Mucosa of stomach (tissue), 1 donor: ENCODE results near the gene FRMD1.

Source experiments
- H3K27me3 ChIP-seq: one replicate; pipeline ENCODE4 v1.7.0; 2013; ENCODE audit warnings: mild to moderate bottlenecking, low read length; ENCODE audit not compliant: control insufficient read depth, insufficient read depth
- H3K36me3 ChIP-seq: one replicate; pipeline ENCODE4 v1.7.0; 2013; ENCODE audit warnings: low read length; ENCODE audit not compliant: control insufficient read depth, insufficient read depth
- H3K4me1 ChIP-seq: one replicate; pipeline ENCODE4 v1.7.0; 2013; ENCODE audit warnings: mild to moderate bottlenecking, low read length; ENCODE audit not compliant: control insufficient read depth, insufficient read depth
- H3K4me3 ChIP-seq: one replicate; pipeline ENCODE4 v1.7.0; 2013; ENCODE audit warnings: low read length
- H3K9ac ChIP-seq: one replicate; pipeline ENCODE4 v1.7.0; 2013; ENCODE audit warnings: mild to moderate bottlenecking, low read length, moderate library complexity
- H3K9me3 ChIP-seq: one replicate; pipeline ENCODE4 v1.7.0; 2013; ENCODE audit warnings: mild to moderate bottlenecking, low read length, moderate library complexity; ENCODE audit not compliant: control insufficient read depth
- donor health status: Pancreatic carcinoma.

Gene FRMD1

DNA sequence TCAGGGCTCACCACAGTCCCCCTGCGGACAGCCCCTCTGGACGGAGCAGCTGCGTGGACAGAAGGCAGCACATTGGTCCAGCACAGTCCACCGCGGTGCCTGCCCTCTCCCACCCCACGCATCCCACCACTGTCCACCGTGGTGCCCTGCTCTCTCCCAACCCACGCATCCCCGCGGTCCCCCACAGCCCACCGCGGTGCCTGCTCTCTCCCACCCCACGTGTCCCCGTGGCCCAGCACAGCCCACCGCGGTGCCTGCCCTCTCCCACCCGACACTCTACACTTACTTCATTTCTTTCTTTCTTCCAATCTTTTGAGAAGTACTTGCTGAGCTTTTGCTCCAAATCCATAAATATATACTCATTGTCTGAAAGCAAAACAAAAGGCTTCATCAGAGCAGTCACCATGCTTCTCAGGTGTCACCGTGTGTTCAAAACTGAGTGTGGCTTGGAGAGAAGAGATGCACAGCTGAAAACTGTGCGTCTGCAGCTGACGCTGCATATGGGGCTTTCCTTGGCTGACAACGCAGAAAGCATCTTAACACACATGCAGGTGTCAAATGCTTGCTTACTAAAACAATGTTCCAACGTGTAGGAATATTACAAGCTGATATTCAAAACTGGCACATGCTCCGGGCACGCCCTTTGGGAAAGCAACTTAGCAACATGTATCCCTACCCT lies 11.8 kb downstream of the FRMD1 start:
- Histone ChIP-seq H3K4me1 (no peaks in the 10 kb centered on the region), H3K4me3 (no peak overlapping the region)

DNA sequence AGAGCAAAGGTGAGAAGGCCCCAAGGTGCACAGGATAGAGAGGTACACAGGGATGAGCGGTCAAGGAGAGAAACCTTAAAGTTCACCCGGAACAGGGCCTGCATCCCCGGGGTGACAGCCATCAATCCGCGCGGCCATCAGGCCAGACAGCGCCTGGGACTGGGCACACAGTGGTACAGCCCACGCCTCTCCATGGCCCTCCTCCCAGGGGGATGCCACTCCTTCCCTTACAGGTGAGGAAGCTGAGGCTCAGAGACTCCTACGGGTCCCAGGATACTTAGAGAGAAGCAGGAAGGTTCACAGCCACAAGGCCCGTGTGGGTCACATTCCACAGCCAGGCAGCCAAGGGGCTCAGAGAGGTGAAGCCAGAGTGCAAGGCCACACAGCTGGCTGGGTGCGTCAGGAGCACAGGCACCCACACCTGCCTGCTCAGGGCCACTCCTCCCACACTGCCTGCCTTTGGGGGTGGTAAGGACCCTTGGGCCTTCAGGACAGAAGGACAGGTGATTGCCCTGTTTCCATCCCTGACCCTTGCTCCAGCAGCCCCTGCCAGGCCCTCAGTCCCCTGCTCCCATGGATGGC lies 14.7 kb downstream of the FRMD1 start:
- Histone ChIP-seq H3K4me1 (peaks cover 5% of the 10 kb centered on the region), H3K36me3 (no peaks in the 10 kb centered on the region), H3K9ac (no peak overlapping the region), H3K27me3 (no peaks in the 10 kb centered on the region), H3K4me3 (no peak overlapping the region), H3K9me3 (no peaks in the 10 kb centered on the region)

More for the DNA sequence above, 11.8 kb downstream of the FRMD1 start:
- Histone ChIP-seq H3K9ac (no peak overlapping the region), H3K36me3 (no peaks in the 10 kb centered on the region), H3K27me3 (no peaks in the 10 kb centered on the region), H3K9me3 (no peaks in the 10 kb centered on the region)

DNA sequence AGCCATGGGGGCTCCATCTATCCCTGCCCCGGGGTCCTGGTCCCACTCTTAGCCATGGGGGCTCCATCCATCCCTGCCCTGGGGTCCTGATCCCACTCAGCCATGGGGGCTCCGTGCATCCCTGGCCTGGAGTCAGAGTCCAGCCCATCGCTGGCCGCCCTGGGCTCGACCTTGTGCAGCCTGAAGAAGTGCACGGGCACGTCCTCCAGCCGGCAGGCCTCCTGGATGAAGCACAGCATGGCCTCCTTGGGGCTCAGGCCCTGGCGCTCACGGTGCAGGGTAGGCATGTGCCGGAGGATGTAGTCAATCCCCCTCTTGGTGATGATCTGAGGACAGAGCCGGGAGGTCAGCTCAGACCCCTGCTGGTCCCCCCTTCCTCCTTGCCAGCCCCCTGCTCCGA lies 15.6 kb downstream of the FRMD1 start:
- no peaks in the 10 kb centered on the region for H3K9me3 ChIP-seq
- peaks cover 5% of the 10 kb centered on the region for H3K4me1 ChIP-seq
- H3K36me3 ChIP-seq = no peaks in the 10 kb centered on the region
- no peaks in the 10 kb centered on the region for H3K27me3 ChIP-seq
- no peak overlapping the region for H3K9ac ChIP-seq
- no peak overlapping the region for H3K4me3 ChIP-seq

DNA sequence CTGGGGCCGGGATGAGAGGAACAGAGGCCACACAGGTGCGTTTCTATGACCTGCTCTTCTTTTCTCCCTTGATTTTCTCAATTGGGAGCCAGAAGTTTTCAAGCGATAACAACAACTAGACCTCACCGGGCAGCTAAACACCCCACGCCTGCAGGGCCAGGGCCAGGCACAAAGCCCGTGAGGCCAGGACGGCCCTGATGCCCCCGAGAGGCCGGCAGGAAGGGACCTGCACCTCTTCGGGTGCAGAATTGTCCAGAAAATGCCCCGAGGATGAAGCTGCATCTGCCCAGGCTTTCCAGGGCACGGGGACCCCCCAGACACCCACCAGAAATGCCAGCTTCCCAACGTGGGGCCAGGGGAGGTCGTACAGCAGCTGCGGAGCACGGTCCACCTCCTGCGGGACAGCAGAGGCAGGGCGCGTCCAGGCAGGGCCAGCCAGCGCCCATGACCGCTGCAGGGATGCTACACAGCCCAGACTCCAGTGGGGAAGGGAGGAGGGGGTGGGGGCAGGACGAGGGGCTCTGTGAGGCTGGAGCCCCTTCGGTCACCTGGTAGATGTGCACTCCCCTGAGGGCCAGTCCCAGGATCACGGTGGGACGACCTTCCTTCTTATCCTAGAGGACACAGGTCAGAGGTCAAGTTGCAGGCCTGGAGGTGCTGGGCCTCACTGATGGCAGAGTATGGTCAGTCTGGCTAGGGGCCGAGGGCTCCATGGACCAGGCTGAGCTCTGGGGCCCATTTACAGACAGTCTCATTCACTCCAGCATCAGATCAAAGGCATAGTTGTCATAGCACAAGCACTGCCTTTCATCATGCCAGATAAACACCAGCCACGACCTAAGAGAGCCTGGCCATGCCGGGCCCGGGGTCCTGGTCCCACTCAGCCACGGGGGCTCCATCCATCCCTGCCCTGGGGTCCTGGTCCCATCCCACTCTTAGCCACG lies 16.4 kb downstream of the FRMD1 start:
- no peaks in the 10 kb centered on the region for H3K36me3 ChIP-seq
- no peaks in the 10 kb centered on the region for H3K27me3 ChIP-seq
- H3K4me1 ChIP-seq = peaks cover 5% of the 10 kb centered on the region
- no peaks in the 10 kb centered on the region for H3K9me3 ChIP-seq
- no peak overlapping the region for H3K9ac ChIP-seq
- no peak overlapping the region for H3K4me3 ChIP-seq

DNA sequence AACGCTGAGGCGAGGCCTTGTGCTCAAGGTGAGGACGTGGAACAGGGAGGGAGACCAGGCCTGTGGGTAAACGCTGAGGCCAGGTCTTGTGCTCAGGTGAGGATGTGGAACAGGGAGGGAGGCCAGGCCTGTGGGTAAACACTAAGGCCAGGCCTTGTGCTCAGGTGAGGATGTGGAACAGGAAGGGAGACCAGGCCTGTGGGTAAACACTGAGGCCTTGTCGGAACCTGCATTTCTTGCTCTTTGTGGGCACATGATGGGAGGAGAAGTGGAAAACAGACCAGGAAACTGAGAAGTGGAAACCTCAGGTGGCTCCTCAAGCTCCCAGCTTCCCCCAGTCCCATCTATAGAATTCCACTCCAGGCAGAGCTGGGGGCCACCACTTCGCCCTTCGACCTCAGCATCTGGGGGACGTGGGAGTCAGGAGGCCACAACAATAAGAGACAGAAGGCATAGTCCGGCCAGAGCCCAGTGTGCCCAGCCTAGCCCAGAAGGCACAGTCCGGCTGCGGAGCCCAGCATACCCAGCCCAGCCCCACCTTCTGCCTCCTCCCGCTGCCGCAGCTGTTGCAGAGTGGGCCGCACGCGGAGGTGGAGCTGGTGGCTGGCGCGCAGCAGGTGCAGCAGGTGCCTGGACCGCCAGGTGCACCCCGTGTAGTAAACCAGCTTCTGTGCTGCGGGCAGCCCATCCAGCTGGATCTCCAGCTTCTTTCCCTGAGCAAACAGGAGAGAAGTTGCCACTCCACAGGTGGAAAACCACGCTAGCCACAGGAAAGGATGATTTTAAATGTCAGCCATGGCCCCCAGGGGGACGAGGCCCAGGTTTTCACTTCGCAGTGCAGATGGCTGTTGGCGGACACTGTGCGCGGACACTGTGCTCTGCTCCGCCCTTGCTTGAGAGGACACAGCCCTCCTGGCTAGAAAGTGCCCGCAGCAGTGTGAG lies 17.5 kb downstream of the FRMD1 start:
- Histone ChIP-seq H3K4me1 (peaks cover 5% of the 10 kb centered on the region), H3K9ac (no peak overlapping the region), H3K9me3 (no peaks in the 10 kb centered on the region), H3K36me3 (no peaks in the 10 kb centered on the region), H3K4me3 (no peak overlapping the region), H3K27me3 (no peaks in the 10 kb centered on the region)

DNA sequence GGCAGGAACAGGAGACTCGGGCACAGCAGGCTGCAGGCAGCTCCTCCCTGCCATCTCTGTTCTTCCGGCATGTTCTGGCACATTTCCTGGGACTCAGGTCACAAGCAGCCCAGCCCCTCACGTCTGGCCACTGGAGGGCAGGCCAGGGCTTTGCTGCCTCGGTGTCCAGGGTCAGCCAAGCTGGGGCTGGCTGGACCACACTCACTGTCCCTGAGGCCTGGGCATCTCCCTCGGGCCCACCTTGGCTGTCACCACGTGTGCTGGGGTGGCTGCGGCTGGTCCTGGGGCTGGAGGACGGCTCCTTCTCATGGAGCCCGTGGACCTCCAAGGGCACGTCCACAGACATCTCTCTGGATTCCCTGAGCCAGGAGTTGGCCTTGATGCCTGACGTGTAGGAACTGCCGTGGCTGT lies 18.5 kb downstream of the FRMD1 start:
- Histone ChIP-seq H3K9me3 (no peaks in the 10 kb centered on the region), H3K4me1 (peaks cover 5% of the 10 kb centered on the region), H3K4me3 (no peak overlapping the region), H3K36me3 (no peaks in the 10 kb centered on the region), H3K9ac (no peak overlapping the region), H3K27me3 (no peaks in the 10 kb centered on the region)

DNA sequence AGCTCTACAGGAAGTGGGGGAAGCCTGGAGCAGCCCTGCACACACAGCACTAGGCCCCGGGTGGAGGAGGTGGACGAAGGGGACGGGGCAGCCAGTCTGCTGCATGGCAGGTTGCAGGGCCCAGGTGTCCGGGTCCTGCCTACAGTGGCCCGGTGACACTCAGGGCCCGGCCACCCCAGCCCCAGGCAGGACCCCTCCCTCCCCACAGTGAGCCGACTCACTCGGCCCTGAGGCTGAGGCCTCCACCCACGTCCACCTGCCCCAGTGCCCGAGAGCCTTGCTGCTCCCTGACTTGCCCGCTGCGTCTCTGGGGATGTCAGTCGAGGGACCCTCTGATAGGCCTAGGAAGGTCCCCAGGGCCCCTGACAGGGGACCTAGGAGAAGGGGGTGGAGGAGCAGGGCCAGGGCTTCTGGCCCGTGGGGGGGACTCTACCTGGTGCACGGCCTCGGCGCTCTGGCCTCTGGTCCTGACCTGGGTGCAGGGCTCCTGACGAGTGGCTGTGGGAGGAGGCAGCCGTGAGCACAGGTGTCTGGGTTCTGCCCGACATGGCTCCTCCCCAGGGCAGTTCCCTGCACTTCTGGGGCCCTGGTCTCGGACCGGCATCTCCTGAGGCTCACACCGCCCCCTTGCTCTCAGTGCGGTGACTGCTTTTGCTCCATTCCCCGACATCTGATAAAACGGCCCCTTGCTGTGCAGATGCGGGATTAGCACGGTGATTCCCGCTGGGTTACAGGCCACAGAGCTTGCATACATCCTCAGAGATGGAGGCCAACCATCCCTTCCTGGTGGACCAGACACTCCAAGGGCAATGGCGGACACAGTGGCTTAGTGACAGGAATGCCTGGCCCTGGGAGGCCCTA lies 20.1 kb downstream of the FRMD1 start:
- H3K9ac ChIP-seq = no peak overlapping the region
- no peaks in the 10 kb centered on the region for H3K27me3 ChIP-seq
- peaks cover 5% of the 10 kb centered on the region for H3K4me1 ChIP-seq
- H3K4me3 ChIP-seq = no peak overlapping the region
- no peaks in the 10 kb centered on the region for H3K9me3 ChIP-seq
- no peaks in the 10 kb centered on the region for H3K36me3 ChIP-seq

DNA sequence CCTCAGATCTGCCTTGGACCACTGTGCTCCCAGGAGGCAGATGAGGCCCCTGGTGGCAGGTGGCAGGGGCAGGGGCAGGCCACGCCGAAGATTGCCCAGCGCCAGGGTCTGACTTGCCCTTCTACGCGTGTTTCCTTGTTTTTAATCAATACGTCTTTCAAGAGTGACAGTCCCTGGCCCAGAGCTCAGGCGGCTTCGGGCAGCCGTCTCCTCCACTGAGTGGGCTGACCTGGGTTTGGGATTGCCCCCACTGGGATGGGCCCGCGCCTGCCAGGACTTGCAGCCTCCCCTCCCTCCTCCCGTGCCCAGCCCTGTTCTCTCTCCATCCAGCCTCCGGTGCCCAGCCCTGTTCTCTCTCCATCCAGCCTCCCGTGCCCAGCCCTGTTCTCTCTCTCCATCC lies 21.2 kb downstream of the FRMD1 start:
- Histone ChIP-seq H3K4me3 (no peak overlapping the region), H3K9me3 (no peaks in the 10 kb centered on the region), H3K9ac (no peak overlapping the region), H3K27me3 (no peaks in the 10 kb centered on the region), H3K36me3 (no peaks in the 10 kb centered on the region), H3K4me1 (peaks cover 5% of the 10 kb centered on the region)

DNA sequence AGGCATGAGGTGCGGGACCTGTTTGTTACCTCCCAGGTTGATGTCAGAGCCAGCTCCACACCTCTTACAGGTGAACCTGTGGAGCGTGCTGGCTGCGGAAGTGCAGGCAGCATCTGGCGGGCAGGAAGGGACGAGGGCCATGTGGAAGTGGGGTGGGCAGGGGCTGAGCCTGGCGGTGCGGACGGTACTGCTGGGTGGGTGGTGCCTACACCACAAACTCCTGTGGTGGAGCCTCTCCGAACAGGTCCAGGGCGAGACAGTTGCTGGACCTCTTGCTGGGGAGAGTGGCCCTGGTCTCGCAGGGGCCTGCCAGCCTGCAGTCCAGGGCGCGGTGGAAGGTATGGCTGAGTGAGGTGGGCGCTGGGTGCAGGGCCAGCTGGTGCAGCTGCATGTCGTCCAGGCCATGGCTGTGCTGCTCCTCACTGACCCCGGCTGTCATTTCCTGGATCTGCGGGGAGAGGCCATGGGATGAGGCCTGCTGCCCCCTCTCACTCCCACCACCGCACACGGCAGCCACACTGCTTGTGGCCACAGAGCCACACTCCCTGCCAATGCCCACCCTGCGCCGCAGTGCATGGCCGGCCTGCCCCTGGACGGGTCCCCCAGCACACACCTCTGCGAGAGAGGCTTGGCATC lies 22.0 kb downstream of the FRMD1 start:
- H3K9me3 ChIP-seq = no peaks in the 10 kb centered on the region
- H3K4me1 ChIP-seq = peaks cover 5% of the 10 kb centered on the region
- H3K4me3 ChIP-seq = no peak overlapping the region
- H3K36me3 ChIP-seq = no peaks in the 10 kb centered on the region
- no peak overlapping the region for H3K9ac ChIP-seq
- H3K27me3 ChIP-seq = no peaks in the 10 kb centered on the region

DNA sequence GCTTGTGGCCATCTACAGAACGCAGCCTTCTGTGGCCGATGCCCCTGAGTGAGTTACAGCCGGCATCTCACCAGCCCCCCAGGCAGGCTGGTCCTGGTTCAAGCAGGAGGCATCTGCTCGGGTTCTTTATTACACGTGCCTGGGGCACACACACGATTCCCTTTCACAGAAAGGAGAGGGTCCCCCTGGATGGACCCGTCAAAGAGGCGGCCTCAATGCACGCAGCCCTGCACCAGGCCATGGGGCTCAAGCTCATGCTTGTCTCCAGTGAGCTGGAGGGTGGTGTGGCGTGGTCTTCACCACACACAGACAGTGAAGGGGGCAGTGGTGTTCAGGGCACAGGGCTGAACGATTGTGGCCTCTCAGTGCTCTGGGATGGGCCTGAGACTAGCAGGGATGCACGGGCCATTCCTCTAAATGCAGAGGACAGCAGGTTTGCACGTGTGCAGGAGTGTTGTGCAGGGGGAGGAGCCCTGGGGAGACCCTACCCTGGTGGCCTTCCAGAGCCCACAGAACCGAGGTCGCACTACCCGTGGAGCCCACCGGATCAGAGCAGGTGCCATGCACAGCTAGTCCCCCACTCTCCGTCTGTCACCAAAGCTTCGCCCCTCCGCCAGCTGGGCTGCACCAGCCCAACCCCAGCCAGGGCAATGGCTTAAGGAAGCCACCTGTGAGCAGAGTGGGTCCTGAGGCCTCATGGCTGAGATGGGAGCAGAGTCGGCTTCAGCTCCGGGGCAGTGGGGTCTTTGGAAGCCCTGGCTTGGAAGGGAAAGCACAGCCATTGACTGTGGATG lies 23.1 kb downstream of the FRMD1 start:
- Histone ChIP-seq H3K36me3 (no peaks in the 10 kb centered on the region), H3K4me1 (peaks cover 5% of the 10 kb centered on the region), H3K27me3 (no peaks in the 10 kb centered on the region), H3K4me3 (no peak overlapping the region), H3K9me3 (no peaks in the 10 kb centered on the region), H3K9ac (no peak overlapping the region)
